NCI-H1048 (cell line): Measurements from ENCODE around the gene PTPN11.
A peak's percentile ranks its signal among the peaks of the same experiment; 100 is the strongest.

Experiments
- DNase-seq: peaks from one replicate; lab custom pipeline; 2025; lab: John Stamatoyannopoulos, UW

PTPN11 gene

DNA sequence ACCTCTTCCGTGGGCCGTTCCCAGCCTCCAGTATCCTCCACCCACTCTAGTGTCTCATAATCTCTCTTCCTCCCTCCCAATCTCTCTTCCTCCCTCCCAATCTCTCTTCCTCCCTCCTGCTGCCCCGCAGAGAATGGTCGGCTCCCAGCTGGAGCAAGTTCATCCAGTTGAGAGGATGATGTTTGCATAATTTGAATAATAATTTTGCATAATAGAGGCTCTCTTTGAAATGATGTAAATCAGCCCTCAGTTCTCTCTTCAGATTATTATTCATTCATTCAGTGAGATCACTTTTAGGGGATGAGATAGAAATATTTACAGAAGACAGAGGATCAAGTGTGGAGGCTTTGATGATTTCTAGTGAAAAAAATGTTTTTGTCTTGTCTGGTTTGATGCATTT lies 125.0 kb downstream of the PTPN11 start:
- DNase-seq: peak; percentile 54

- no peak for DNase-seq
These were observed 127.6 kb downstream of the PTPN11 start for GRCh38 chr12:112546339-112546738.

GRCh38 chr12:112546996-112547395 lies 128.2 kb downstream of the PTPN11 start:
- DNase-seq: no peak

- no peak for DNase-seq
These were observed 130.3 kb downstream of the PTPN11 start for GRCh38 chr12:112549031-112549430.

- no peak for DNase-seq
These were observed 132.9 kb downstream of the PTPN11 start for GRCh38 chr12:112551681-112552080.

DNA sequence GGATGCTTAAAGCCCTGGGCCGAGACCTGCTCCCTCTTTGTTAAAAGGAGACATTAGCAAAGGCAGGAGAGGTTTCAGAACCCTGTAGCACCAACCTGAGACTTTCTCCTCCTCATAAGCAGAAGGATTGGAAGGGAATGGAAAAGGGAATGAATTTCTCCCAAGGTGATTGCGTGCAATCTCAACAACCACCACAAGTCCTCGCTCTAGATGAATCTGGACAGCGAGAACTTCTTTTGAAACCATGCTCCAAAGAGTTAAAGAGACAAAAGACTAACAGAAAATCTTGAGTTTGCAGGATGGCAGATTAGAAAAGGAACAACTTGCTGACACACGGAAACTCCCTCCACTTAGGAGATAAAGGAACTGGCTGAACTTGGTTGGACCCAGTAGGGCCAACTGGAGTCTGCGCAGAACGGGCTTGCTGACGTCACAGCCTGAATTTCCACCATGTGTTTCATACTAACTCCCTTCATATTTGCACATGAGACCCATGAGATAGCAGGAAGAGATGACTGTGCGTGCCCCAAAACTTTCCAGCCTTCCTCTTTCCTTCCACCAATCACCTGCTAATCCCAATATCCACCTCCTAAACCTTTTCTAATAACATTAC lies 137.0 kb downstream of the PTPN11 start:
- DNase-seq: no peak

DNA sequence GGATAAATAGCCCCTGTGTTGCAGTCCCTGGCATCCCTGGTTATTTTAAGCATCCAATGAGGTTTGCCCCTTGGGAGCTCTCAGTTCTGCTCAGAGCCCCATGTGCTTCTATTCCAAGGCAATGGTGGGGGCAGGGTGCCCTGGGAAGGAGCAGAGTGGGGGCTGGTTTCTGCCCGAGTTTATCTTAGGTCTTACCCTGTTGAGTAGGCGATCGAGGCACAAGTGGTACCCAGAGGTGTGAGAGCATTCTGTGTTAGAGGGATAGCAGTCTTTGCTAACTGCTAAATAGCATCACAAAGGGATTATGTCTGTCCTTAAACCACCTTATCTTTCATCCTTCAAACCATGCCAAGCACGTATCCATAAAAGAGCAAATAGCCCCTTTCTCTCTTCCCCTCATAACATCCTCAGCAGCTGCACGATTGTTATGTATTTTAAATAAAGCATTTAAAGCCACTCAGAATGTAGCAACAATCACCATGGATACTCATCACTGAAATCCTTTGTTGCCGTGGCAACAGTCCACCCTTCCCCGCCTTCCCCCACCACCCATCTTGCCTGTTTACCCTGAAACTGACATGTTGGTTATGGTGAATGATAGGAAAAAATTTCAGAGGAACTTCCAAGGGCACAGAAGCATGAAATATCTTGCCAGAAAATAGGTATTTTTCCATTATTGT lies 139.3 kb downstream of the PTPN11 start:
- no peak for DNase-seq
